GM18873 (cell line): ENCODE measurements around the gene GALNT9.
"Not testable (repeated sequence)": the region's sequence is repeated elsewhere in the genome, so short reads cannot be mapped to it uniquely, and the experiment has no call there.

Experiments used
- ATAC-seq: cut with Tn5 transposase; IDR thresholded peaks from one replicate; pipeline ENCODE4 v1.9.1; 2021; ENCODE audit warnings: mild to moderate bottlenecking, moderate library complexity, moderate number of reproducible peaks; ENCODE audit not compliant: unreplicated experiment, low FRiP score

The GALNT9 gene

DNA sequence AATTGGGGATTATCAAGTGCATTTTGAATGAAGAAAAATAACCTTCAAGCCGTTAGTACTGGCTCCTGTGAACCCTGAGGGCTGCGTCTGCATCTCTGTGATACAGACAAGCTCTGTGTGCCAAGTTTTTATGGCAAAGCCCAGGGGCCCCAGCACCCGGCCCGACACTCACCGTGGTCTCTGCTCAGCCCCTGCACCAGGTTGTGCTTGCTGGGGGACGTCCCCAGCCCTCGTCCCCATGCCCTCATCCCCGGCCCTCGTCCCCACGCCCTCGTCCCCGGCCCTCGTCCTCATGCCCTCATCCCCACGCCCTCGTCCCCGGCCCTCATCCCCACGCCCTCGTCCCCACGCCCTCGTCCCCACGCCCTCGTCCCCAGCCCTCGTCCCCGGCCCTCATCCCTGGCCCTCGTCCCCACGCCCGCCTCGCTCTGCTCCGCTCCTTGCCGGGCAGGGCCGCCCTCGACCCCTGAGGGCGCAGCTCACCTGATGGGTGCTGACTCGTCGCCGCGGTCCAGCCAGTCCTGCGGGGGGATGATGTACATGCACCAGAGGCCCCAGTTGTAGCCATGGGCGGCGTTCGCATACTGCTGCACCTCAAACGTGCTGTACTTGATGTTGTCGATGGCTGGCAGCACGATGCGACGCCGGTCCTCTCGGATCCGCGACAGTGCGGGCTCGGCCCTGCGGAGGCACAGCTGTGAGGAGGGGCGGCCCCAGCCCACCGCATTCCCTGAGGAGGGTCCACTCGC, 72.0 kb downstream of the GALNT9 start:
- no peak for ATAC-seq

DNA sequence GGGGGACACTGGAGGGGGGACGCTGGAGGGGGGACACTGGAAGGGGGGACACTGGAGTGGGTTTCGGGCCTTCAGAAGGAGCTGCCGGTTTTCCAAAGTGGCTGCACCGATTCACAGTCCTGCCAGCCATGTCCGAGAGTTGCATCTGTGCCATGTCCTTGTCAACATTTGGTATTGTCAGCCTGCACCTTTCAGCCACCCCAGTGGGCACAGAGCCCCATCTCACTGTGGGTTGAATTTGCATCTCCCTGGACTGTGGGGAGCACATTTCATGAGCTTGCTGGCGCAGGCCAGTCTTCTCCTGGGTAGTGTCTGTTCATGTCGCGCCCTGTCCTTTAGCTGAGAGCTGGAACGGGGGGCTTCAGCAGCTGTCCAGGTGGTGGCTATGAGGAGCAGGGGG, 72.7 kb downstream of the GALNT9 start:
- no peak for ATAC-seq

DNA sequence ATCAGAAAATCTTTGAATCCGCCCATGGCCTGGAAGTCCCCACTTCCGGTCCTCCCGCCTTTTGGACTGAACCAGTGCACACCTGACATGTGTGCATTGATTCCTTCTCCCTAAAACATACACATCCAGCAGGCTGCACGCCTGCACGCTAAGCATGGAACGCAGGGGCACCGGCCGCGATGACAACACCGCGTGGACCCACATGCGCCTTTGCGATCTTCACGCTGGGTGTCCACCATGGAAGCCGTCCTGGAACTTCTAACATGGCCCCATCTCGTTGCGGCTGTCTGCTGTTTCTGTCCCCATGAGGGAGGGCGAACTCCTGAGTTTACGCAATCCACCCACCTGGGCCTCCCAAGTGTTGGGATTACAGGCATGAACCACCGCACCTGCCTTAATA, 73.7 kb downstream of the GALNT9 start:
- no peak for ATAC-seq

DNA sequence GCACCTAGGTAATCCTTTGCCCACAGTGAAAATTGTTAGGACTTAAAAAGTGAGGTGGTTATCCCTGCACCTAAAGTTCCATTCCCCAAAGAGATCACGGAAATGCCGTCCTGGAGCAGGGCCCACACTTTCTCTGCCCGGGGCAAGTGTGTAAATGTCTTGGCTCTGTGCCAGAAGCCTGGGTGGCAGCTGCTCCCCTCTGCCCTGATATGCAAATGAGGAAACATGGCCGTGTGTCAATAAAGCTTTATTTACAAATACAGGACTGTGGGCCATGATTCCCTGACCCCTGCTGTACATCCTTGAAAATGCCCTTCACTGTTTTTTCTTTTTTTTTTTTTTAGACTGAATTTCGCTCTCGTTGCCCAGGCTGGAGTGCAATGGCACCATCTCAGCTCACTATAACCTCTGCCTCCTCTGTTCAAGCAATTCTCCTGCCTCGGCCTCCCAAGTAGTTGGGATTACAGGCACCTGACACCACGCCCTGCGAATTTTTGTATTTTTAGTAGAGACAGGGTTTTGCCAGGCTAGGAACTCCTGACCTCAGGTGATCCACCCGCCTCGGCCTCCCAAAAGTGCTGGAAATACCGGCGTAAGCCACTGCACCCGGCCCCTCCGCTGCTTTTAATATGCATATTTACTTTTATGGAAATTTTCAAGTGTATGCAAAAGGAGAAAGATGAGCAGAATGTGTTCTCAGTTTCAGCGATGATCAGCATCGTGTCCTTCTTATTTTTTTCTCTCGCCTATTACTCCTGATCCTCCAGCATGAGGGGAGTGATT, 75.5 kb downstream of the GALNT9 start:
- no peak for ATAC-seq

DNA sequence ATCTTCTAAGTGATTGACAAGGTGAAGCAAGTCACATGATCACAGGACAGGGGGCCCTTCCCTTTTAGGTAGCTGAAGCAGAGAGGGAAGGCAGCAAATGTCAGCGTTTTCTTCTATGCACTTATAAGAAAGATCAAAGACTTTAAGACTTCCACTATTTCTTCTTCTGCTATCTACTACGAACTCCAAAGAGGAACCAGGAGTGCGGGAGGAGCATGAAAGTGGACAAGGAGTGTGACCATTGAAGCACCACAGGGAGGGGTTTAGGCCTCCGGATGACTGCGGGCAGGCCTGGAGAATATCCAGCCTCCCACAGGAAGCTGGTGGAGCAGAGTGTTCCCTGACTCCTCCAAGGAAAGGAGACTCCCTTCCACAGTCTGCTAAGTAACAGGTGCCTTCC, 76.4 kb downstream of the GALNT9 start:
- ATAC-seq = not testable (repeated sequence)

DNA sequence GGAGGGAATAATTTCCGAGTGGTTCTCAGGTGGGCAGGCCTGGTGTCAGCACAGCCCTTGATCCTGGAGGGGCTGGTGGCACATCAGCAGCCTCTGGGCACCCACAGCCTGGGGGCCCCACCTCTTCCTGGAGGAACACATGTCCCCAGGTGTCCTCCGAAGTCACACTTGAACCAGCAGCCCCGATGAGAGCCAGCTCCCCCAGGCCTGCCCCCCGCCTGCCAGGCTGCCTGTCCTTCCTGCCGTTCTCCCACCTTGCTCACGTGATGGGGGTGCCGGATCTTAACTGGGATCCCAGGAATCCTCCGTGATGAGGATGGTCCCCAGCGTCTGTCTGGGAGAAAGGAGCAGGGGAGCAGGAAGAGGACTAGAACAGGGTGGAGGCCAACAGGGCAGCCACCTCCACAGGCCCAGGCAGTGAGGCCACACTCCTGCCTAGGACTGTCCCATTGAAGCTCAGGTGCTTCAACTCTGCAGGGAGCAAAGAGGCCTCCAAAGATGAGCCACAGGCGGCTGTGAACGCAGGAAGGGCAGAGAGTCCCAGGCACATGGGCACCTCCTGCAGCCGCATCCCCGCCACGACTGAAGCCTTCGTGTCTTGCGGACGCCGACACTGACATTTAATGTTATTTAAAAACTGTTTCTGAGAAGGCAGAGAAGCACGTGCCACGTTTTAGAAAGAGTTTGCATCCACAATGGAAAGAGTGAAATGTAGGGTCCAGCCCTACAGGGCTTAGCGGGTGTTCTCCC, 77.5 kb downstream of the GALNT9 start:
- no peak for ATAC-seq

DNA sequence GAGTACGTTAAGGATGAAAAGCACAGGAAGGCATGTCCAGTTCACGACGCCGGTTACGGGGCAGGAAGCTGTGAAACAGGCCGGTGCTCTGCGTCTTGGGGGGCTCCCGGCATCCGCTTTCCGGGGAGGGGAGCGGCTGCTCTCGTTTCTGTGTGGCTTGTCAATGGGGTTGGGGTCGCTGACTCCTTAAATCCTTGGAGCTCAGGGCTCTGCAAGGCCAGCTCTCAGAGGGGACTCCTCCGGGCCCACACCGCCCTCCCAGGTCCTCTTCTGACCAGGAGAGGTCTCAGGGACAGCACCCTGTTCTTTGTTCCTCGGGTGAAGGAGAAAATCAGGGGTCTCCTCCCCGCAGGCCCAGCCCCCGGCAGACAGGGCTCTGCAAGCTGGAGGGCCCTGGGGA, 78.1 kb downstream of the GALNT9 start:
- no peak for ATAC-seq

DNA sequence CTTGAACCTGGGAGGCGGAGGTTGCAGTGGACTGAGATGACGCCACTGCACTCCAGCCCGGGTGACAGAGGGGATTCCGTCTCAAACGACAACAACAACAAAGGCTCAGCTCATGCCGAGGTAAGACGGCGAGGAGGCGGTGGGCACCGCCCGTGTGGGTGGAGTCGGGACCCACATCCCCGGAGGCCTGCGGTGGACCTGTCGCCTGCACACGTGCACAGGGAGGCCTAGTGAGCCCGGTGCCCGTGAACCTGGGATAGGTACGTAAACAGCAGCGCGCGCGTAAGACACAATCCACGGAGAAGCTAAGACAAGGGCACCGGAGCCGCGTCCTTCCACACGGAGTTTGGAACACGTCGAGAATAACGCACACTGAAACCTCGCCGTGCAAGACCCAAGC, 78.7 kb downstream of the GALNT9 start:
- ATAC-seq = no peak

DNA sequence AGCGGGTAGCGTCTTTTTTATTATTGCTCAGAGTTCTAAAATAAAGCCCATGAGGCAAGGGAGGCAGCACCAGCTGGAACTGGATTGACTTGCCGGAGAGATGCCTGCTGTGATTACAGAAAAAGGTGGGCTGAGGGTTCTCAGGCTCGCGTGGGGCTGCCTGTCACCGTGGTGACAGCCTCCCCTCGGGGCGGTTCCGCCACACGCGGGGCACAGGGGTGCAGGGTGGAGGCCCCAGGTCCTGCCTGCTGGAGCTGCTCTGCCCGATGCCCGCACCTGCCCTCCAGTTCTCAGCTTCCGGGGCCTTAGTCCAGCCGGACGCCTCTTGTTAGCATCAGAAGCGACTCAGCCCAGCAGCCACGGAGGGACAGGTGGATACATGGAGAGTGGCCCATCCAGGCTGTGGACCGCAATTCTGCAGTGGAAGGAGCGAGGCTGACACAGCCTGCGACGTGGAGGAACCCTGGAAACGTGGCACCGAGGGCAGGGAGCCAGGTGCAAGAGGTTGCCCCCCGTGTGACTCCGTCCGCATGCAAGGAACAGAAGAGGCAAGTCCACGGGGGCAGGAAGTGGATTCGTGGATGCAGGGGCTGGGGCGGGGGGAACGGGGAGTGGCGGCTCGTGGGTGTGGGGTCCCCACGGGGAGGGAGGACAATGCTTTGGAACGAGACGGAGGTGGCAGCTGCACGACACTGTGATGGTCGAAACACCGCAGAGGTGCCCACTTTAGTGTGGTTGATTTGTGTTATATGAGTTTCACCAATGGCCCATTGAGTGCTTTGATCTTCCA, 79.5 kb downstream of the GALNT9 start:
- no peak for ATAC-seq

DNA sequence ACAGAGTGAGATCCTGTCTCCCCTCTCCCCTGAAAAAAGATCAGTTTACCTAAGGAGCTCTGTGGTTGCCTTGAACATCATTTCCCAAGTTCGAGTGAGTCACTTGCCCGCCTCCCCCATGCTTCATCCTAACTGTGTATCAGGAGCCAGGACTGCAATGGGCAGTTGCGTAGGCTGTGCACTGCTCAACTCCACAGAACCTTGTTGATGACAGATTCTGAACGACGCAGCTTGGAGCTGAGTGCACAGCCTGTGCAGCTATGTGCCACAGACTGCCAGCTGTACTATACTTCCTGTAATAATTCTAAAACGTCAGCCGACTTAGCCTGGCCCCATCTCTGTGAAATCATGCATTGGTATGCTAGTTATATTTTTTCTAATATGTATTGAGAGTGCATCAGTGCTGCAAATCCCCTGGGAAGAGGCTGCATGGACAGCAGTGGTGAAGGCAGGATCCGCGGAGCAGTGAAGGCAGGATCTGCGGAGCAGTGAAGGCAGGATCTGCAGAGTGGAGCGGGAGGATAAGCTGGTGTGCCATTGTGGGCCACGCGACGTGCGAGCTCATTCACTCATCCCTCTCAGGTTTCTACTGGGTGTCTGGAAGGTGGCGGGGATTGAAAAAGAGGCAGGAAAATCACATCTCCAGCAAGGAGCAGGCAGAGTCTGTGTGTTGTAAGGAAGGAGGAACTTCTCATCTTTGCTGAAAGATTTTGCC, 80.8 kb downstream of the GALNT9 start:
- no peak for ATAC-seq

DNA sequence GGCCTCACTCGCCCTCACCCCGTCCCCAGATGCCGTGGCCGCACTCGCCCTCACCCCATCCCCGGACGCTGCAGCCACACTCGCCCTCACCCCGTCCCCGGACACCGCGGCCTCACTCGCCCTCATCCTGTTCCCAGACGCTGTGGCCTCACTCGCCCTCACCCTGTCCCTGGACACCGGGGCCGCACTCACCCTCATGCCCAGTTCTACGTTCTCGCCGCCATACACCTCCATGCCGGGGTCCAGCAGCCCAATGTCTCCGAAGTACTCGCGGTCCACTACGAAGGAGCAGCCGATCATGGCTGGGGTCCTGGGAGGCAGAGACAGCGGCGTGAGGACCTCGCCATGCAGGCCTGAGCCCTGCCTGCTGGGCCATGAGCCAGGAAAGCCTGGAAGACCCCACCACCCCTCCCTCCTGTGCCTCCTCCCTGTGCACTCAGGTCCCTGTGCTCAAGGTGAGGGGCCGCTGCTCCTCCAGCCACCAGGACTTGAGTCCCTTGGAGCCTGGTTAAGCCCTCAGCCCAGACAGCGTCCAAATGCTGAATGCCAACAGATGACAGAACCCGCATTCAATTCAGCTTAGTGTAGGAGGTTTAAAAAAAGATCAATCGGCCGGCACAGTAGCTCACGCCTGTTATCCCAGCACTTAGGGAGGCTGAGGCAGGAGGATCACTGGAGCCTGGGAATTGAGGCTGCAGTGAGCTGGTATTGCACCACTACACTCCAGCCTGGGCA, 81.5 kb downstream of the GALNT9 start:
- ATAC-seq = no peak

DNA sequence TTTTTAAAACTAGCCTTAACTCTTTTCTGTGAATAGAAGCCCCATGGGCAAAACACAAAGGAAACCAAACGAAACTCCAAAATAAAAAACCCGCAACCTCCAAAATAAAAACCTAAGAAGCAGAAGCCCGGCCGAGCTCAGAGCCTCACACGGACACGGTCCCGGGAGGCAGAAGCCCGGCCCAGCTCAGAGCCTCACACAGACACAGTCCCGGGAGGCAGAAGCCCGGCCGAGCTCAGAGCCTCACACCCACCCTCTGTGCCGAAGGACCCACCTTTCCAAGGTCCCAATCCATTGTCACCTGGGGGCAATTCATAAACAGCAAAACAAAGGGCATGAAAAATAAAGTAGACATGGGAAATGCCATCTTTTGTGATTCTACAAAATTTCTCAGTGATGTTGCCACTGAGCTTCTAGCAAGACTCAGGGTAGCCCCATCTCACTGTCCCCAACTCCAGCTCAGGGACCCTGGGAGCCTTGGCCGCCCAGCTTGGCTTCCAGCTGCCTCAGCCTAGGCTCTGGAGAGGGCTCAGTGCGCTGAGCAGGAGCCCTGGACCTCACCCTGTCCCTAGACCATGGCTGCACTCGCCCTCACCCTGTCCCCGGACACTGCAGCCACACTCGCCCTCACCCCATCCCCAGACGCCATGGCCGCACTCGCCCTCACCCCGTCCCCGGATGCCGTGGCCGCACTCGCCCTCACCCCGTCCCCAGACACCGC, 82.2 kb downstream of the GALNT9 start:
- no peak for ATAC-seq

DNA sequence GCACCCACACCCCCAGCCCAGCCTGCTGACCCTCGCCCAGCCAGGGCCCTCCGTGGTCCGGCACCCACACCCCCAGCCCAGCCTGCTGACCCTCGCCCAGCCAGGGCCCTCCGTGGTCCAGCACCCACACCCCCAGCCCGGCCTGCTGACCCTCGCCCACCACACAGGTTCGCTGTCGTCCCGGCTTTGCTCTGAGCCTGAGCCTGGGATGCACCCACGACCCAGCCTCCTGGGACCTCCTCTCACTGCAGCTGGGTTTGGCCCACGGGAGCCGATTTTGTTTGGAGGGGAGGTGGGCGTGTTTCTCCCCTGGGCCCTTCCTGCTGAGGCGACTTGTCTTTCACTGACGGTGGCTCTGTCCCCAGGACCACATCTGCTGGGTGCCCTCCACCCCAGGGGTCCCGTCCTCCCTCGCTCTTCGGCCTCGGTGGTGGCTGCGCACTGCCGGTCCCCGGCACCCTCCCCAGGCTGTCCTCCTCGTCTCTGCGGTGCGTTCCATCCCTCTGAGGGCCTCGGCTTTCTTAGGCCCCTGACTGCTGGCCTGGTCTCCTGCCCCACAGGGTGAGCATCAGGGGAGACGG, 83.8 kb downstream of the GALNT9 start:
- no peak for ATAC-seq

DNA sequence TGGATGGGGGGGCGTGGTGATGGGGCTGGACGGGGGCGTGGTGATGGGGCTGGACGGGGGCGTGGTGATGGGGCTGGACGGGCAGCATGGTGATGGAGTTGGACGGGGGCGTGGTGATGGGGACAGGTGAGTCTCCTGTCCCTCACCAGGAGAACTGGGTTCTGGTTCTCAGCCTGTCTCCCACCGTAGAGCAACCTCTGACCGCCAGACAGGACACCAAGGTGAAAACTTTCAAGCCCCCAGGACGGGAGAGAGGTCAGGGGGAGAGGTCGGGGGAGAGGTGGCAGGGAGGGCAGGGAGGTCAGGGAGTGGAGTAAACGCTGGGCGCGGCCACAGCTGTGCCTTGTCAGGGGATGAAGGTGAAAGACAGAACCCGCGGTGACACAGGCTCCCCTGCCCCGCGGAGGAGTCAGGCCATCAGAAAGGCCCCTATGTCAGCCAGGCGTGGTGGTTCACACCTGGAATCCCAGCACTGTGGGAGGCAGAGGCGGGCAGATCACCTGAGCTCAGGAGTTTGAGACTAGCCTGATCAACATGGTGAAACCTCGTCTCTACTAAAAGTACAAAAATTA, 84.6 kb downstream of the GALNT9 start:
- ATAC-seq = no peak

DNA sequence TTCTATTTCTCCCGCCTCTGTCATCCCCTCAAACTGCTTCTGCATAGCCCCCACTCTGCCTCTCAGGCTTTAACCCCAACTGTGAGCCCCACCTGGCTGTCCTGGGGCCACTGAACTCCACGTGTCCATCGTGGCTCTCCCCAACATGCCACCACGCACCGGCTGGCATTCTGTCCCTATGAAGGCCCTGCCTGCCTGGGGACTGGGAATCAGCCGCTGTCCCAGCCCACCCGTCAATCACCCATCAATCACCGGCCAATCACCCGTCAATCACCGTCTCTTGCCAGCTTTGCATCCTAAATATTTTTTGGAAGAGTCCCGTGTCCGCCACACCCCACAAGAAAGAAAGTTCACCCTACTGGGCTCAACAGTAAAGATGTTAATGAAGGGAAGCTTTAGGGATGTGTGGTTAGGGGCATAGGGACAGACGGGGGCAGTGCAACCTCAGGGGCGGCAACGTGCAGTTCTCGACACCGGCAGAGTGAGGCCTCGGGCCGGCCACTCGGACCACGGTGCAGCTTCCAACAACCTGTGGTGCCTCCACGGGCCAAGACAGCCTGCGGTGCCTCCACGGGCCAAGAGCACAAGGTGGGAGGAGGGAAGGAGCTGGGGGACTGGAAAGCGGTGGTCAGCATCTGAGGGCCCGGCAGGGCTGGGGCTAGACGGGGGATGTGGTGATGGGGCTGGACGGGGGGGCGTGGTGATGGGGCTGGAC, 85.6 kb downstream of the GALNT9 start:
- no peak for ATAC-seq

DNA sequence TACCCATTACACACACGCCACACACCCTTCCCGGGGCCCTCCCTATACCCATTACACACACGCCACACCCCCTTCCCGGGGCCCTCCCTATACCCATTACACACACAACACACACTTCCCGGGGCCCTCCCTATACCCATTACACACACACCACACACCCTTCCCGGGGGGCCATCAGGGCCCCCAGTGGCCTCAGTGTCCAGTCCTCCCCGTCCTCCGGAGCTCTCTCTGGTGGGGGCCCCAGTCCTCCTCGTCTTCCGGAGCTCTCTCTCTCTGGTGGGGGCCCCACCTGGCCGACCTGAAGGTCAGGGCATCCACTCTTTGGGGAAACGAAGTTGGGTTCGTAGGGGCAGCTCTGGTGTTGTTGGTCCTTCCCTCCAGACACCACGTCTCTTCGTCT, 86.2 kb downstream of the GALNT9 start:
- ATAC-seq = not testable (repeated sequence)

DNA sequence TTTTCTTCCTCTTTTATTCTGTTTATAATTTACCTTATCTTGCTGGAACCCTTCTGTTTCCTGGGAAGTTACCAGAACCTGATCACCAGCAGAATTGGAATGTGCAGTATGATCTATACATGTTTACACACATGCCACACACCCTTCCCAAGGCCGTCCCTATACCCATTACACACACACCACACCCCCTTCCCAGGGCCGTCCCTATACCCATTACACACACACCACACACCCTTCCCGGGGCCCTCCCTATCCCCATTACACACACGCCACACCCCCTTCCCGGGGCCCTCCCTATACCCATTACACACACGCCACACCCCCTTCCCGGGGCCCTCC, 88.8 kb downstream of the GALNT9 start:
- not testable (repeated sequence) for ATAC-seq
